Neural progenitor cell (in vitro differentiated cells): ENCODE measurements around the gene GATA2.

Experiments used
- CTCF ChIP-seq: fragments of 200-600 bp; sonication (generic); IDR thresholded peaks from 2 replicates; pipeline ENCODE4 v1.5.1; 2017; ENCODE audit warnings: antibody characterized with exemption, mild to moderate bottlenecking
- EZH2phosphoT487 ChIP-seq: fragments of 200-600 bp; sonication (generic); IDR thresholded peaks from 2 replicates; pipeline ENCODE4 v1.6.1; 2017; ENCODE audit warnings: antibody characterized with exemption

- TF ChIP-seq CTCF: no peak
- TF ChIP-seq EZH2phosphoT487: no peak
These were observed 6.8 kb downstream of the GATA2 start for GRCh38 chr3:128486205-128486628.
